WTC11 (cell line): ENCODE results near the gene SYNPO2. TPM values are rescaled to one million over a fixed set of nuclear protein-coding genes. Genes with fewer than 3 reads are reported as not detected.

ENCODE experiments used
- ATAC-seq: fragments of 200-7000 bp; cut with Tn5 transposase; 2 replicates; pipeline ENCODE4 v1.10.0; 2021; ENCODE audit warnings: mild to moderate bottlenecking, moderate library complexity
- CTCF ChIA-PET: fragments of 300-600 bp; sonication (Branson Sonifier 250); formaldehyde crosslinking; loops from one replicate; lab custom pipeline; 2021; ENCODE audit warnings: antibody characterized with exemption; lab: Charles Lee
- POLR2A ChIA-PET: fragments of 350-600 bp; sonication (Branson Sonifier 250); formaldehyde crosslinking; loops from one replicate; lab custom pipeline; 2021; ENCODE audit warnings: antibody characterized with exemption; lab: Charles Lee
- DNase-seq: peaks from one replicate; pipeline ENCODE4 v3.0.0; 2021; ENCODE audit warnings: low spot score
- H3K27ac Mint-ChIP-seq: 2 replicates; pipeline ENCODE4 v1.8.0; 2021; ENCODE audit warnings: mixed read lengths
- H3K27me3 Mint-ChIP-seq: 2 replicates; pipeline ENCODE4 v1.8.0; 2021; ENCODE audit warnings: low read depth, mild to moderate bottlenecking, moderate library complexity, mixed read lengths
- H3K36me3 Mint-ChIP-seq: 2 replicates; pipeline ENCODE4 v1.8.0; 2021; ENCODE audit warnings: mixed read lengths
- H3K4me1 Mint-ChIP-seq: 2 replicates; pipeline ENCODE4 v1.8.0; 2022; ENCODE audit warnings: mixed read lengths
- H3K4me3 Mint-ChIP-seq: 2 replicates; pipeline ENCODE4 v1.8.0; 2021; ENCODE audit warnings: mild to moderate bottlenecking, moderate library complexity, mixed read lengths
- H3K9me3 Mint-ChIP-seq: 2 replicates; pipeline ENCODE4 v1.8.0; 2021; ENCODE audit warnings: mixed read lengths
- ATF1 ChIP-seq: sonication (generic); formaldehyde crosslinking; IDR thresholded peaks from 2 replicates; pipeline ENCODE4 v1.8.1; 2023; ENCODE audit warnings: mild to moderate bottlenecking, moderate library complexity, missing genetic modification reagents
- CBFB ChIP-seq: sonication (generic); formaldehyde crosslinking; IDR thresholded peaks from 2 replicates; pipeline ENCODE4 v1.8.1; 2022; ENCODE audit warnings: mild to moderate bottlenecking, low read depth, missing genetic modification reagents
- CREM ChIP-seq: sonication (generic); formaldehyde crosslinking; IDR thresholded peaks from 2 replicates; pipeline ENCODE4 v1.8.1; 2022; ENCODE audit warnings: mild to moderate bottlenecking, missing genetic modification reagents, moderate library complexity
- EMX1 ChIP-seq: fragments of 250-450 bp; sonication (Bioruptor Pico); IDR thresholded peaks from 2 replicates; pipeline ENCODE4 v1.8.0; 2021; ENCODE audit warnings: mild to moderate bottlenecking
- GRHL2 ChIP-seq: fragments of 250-450 bp; sonication (Bioruptor Pico); IDR thresholded peaks from 2 replicates; pipeline ENCODE4 v1.8.0; 2022; ENCODE audit warnings: mild to moderate bottlenecking, moderate library complexity; ENCODE audit not compliant: insufficient replicate concordance, severe bottlenecking
- JUN ChIP-seq: sonication (generic); formaldehyde crosslinking; IDR thresholded peaks from 2 replicates; pipeline ENCODE4 v1.8.0; 2023; ENCODE audit warnings: mild to moderate bottlenecking, missing genetic modification reagents
- MXD4 ChIP-seq: fragments of 250-450 bp; sonication (Bioruptor Pico); IDR thresholded peaks from 2 replicates; pipeline ENCODE4 v1.8.0; 2021; ENCODE audit warnings: mild to moderate bottlenecking, moderate library complexity, borderline replicate concordance
- NR2C2 ChIP-seq: sonication (generic); formaldehyde crosslinking; IDR thresholded peaks from 2 replicates; pipeline ENCODE4 v1.8.0; 2022; ENCODE audit warnings: mild to moderate bottlenecking, missing genetic modification reagents
- SOX15 ChIP-seq: fragments of 250-450 bp; sonication (Bioruptor Pico); IDR thresholded peaks from 2 replicates; pipeline ENCODE4 v1.9.0; 2021; ENCODE audit warnings: mild to moderate bottlenecking
- TCF7 ChIP-seq: sonication (generic); formaldehyde crosslinking; IDR thresholded peaks from 2 replicates; pipeline ENCODE4 v1.8.0; 2022; ENCODE audit warnings: mild to moderate bottlenecking, low read depth, missing genetic modification reagents, moderate library complexity
- ZNF263 ChIP-seq: sonication (generic); formaldehyde crosslinking; IDR thresholded peaks from 2 replicates; pipeline ENCODE4 v1.8.1; 2022; ENCODE audit warnings: low read depth, mild to moderate bottlenecking, moderate library complexity, missing genetic modification reagents
- ZNF671 ChIP-seq: fragments of 250-450 bp; sonication (Bioruptor Pico); IDR thresholded peaks from 2 replicates; pipeline ENCODE4 v1.8.0; 2021; ENCODE audit warnings: mild to moderate bottlenecking
- total RNA-seq: library from RNA; stranded (reverse); gene quantifications from 3 replicates; pipeline ENCODE4 v1.2.3, GENCODE V29; 2021
- TF ChIP-seq, protein P1 (sequence below): fragments of 250-450 bp; sonication (Bioruptor Pico); IDR thresholded peaks from 2 replicates; pipeline ENCODE4 v1.9.0; 2021; ENCODE audit warnings: mild to moderate bottlenecking, borderline replicate concordance
- TF ChIP-seq, protein P2 (sequence below): sonication (generic); formaldehyde crosslinking; IDR thresholded peaks from 2 replicates; pipeline ENCODE4 v1.8.1; 2023; ENCODE audit warnings: mild to moderate bottlenecking, missing genetic modification reagents
- TF ChIP-seq, protein P3 (sequence below): sonication (generic); formaldehyde crosslinking; conservative IDR thresholded peaks from 2 replicates; pipeline ENCODE4 v1.8.1; 2022; ENCODE audit warnings: mild to moderate bottlenecking, missing genetic modification reagents
- TF ChIP-seq, protein P4 (sequence below): sonication (generic); formaldehyde crosslinking; IDR thresholded peaks from 2 replicates; pipeline ENCODE4 v1.8.0; 2022; ENCODE audit warnings: mild to moderate bottlenecking, missing genetic modification reagents
- TF ChIP-seq, protein P5 (sequence below): fragments of 250-450 bp; sonication (Bioruptor Pico); conservative IDR thresholded peaks from 2 replicates; pipeline ENCODE4 v1.9.0; 2021; ENCODE audit warnings: mild to moderate bottlenecking
- TF ChIP-seq, protein P6 (sequence below): fragments of 200-600 bp; IDR thresholded peaks from 2 replicates; pipeline ENCODE4 v1.8.0; 2022; ENCODE audit warnings: antibody characterized with exemption

The SYNPO2 gene
- total RNA-seq, 1 experiment from 2014 or later = 1.9 TPM

DNA sequence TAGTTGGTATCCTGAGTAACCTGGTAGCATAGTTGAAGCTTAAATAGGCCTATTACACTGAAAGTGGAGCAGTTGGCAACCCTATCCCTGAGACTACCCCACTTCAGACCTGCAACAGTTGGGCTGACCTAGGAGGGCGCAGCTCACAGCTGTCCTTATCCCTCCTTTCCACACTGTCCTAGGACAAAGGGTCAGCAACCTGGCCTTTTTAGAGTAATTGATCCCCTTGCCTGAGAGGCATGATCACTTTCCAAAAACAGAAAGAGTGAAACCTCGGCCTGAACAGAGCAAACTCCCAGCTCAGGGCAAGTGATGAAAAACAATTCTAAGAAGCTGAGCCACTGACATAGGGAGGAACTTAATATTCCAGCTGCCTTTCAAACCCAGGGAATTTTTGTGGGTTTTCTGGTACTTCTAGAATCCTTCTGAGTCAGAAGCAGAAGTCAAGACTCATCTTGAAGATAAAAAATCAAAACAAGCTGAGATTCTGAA is 152.1 kb downstream of the SYNPO2 start (continued):
- TF ChIP-seq, protein P1, sequence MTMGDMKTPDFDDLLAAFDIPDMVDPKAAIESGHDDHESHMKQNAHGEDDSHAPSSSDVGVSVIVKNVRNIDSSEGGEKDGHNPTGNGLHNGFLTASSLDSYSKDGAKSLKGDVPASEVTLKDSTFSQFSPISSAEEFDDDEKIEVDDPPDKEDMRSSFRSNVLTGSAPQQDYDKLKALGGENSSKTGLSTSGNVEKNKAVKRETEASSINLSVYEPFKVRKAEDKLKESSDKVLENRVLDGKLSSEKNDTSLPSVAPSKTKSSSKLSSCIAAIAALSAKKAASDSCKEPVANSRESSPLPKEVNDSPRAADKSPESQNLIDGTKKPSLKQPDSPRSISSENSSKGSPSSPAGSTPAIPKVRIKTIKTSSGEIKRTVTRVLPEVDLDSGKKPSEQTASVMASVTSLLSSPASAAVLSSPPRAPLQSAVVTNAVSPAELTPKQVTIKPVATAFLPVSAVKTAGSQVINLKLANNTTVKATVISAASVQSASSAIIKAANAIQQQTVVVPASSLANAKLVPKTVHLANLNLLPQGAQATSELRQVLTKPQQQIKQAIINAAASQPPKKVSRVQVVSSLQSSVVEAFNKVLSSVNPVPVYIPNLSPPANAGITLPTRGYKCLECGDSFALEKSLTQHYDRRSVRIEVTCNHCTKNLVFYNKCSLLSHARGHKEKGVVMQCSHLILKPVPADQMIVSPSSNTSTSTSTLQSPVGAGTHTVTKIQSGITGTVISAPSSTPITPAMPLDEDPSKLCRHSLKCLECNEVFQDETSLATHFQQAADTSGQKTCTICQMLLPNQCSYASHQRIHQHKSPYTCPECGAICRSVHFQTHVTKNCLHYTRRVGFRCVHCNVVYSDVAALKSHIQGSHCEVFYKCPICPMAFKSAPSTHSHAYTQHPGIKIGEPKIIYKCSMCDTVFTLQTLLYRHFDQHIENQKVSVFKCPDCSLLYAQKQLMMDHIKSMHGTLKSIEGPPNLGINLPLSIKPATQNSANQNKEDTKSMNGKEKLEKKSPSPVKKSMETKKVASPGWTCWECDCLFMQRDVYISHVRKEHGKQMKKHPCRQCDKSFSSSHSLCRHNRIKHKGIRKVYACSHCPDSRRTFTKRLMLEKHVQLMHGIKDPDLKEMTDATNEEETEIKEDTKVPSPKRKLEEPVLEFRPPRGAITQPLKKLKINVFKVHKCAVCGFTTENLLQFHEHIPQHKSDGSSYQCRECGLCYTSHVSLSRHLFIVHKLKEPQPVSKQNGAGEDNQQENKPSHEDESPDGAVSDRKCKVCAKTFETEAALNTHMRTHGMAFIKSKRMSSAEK (CRISPR knock-in tag) = no peak
- TF ChIP-seq CREM = no peak
- no peak for TF ChIP-seq NR2C2 (CRISPR knock-in tag)
- no peak for TF ChIP-seq GRHL2
- no peak for TF ChIP-seq ZNF671 (CRISPR knock-in tag)

DNA sequence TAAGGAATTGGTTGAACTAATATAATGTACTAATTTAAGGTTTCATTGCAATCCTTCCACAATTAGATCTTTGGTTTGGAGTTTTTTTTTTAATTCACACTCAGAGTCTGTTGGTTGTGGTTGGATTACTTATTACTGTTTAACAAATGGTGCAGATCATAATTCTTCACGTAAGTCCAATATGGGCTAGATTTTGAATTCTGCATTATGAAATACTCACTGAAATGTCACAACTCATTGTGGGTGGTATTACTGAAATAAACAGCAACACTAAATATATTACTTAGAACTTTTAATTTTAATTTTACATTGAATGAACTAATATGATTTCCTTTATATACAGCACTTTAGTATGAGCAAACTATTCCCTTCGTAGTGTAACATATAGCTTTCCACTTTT is 152.7 kb downstream of the SYNPO2 start:
- Mint-ChIP-seq H3K4me1 (peaks cover 44% of the 10 kb centered on the region), H3K4me3 (no peak overlapping the region), H3K9me3 (no peaks in the 10 kb centered on the region), H3K27me3 (no peaks in the 10 kb centered on the region), H3K27ac (no peak overlapping the region), H3K36me3 (no peaks in the 10 kb centered on the region)
- TF ChIP-seq GRHL2 (no peak), EMX1 (CRISPR knock-in tag) (no peak), CBFB (CRISPR knock-in tag) (no peak), ATF1 (CRISPR knock-in tag) (no peak), SOX15 (CRISPR knock-in tag) (no peak), MXD4 (no peak), CREM (no peak), ZNF263 (CRISPR knock-in tag) (no peak), JUN (CRISPR knock-in tag) (no peak), TCF7 (no peak)
- TF ChIP-seq, protein P2, sequence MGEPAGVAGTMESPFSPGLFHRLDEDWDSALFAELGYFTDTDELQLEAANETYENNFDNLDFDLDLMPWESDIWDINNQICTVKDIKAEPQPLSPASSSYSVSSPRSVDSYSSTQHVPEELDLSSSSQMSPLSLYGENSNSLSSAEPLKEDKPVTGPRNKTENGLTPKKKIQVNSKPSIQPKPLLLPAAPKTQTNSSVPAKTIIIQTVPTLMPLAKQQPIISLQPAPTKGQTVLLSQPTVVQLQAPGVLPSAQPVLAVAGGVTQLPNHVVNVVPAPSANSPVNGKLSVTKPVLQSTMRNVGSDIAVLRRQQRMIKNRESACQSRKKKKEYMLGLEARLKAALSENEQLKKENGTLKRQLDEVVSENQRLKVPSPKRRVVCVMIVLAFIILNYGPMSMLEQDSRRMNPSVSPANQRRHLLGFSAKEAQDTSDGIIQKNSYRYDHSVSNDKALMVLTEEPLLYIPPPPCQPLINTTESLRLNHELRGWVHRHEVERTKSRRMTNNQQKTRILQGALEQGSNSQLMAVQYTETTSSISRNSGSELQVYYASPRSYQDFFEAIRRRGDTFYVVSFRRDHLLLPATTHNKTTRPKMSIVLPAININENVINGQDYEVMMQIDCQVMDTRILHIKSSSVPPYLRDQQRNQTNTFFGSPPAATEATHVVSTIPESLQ = no peak
- TF ChIP-seq, protein P3, sequence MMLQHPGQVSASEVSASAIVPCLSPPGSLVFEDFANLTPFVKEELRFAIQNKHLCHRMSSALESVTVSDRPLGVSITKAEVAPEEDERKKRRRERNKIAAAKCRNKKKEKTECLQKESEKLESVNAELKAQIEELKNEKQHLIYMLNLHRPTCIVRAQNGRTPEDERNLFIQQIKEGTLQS (CRISPR knock-in tag) = no peak
- TF ChIP-seq, protein P4, sequence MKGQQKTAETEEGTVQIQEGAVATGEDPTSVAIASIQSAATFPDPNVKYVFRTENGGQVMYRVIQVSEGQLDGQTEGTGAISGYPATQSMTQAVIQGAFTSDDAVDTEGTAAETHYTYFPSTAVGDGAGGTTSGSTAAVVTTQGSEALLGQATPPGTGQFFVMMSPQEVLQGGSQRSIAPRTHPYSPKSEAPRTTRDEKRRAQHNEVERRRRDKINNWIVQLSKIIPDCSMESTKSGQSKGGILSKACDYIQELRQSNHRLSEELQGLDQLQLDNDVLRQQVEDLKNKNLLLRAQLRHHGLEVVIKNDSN = no peak
- TF ChIP-seq, protein P5, sequence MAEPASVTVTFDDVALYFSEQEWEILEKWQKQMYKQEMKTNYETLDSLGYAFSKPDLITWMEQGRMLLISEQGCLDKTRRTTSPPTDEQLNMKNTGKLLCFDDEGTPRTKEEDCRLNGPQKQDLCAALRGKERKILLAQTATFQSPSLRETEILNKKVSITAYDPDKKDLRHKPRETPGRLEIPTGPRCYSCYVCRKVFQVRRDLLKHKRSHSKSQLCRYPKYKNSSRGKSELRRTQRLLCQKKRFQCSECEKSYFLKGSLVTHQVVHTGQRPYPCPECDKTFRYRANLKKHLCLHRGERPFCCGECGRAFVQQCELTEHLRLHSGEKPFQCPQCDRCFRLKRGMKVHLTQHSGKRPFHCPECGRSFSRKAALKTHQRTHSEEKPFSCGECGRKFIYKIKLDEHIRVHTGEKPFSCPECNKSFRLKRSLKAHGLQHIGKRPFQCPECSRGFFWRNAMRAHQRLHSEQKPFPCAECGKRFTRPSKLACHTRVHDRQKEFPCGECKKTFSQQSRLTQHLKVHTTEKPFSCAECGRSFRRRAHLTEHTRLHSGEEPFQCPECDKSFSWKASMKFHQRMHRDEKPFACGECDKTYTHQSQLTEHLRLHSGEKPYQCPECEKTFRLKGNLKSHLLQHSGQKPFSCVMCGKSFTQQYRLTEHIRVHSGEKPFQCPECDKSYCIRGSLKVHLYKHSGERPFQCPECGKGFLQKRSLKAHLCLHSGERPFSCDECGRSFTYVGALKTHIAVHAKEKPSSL (CRISPR knock-in tag) = no peak
- TF ChIP-seq, protein P6, sequence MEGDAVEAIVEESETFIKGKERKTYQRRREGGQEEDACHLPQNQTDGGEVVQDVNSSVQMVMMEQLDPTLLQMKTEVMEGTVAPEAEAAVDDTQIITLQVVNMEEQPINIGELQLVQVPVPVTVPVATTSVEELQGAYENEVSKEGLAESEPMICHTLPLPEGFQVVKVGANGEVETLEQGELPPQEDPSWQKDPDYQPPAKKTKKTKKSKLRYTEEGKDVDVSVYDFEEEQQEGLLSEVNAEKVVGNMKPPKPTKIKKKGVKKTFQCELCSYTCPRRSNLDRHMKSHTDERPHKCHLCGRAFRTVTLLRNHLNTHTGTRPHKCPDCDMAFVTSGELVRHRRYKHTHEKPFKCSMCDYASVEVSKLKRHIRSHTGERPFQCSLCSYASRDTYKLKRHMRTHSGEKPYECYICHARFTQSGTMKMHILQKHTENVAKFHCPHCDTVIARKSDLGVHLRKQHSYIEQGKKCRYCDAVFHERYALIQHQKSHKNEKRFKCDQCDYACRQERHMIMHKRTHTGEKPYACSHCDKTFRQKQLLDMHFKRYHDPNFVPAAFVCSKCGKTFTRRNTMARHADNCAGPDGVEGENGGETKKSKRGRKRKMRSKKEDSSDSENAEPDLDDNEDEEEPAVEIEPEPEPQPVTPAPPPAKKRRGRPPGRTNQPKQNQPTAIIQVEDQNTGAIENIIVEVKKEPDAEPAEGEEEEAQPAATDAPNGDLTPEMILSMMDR = no peak
- no peak for DNase-seq
- CTCF ChIA-PET = interaction anchor here (0.7 to 2.0 kb wide), 12 partner anchors 10 to 669 kb away, joined by 3 to 16 read pairs (median 4); partner anchors contain the start of gene USP53
- POLR2A ChIA-PET = no interaction called here
- no peak for ATAC-seq
